ENCODE results near the gene GLB1L2.

The GLB1L2 gene

DNA sequence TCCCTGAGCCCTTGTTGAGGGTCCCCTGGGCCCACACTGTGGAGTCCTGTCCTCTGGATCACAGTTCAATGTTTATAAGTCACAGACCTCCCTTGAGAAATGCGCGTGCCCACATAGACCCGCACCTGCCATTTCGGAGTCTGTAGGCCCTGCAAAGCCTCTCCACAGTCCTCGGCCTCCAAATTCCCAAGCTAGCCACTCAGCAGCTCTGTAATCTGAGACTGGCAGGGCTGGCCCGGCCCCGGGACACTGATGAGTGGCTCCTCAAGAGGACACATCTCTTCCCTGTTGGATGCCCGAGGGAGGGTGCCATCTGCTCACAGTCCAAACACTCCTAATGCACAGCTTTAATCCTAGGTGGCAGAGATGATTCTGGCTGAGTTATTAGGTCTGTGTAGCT, 41.2 kb downstream of the GLB1L2 start:
- Histone ChIP-seq H3K9ac (ENCODE audit: low read length) (no peak overlapping the region), H3K79me2 (ENCODE audit: insufficient read depth, low read length) (no peaks in the 10 kb centered on the region), H3F3A (ENCODE audit: insufficient read depth, low read length) (no peaks in the 10 kb centered on the region), H4K20me1 (ENCODE audit: insufficient read depth, low read length) (no peaks in the 10 kb centered on the region), H3K4me2 (ENCODE audit: low read length) (no peak overlapping the region), H3K27ac (ENCODE audit: low read depth, low read length, poor library complexity, severe bottlenecking) (no peak overlapping the region), H3K27me3 (ENCODE audit: insufficient read depth, low read length) (no peaks in the 10 kb centered on the region), H3K4me1 (ENCODE audit: insufficient read depth, low read length, severe bottlenecking) (no peaks in the 10 kb centered on the region), H3K4me3 (ENCODE audit: low read depth, low read length, poor library complexity, severe bottlenecking) (no peak overlapping the region), H3K36me3 (ENCODE audit: insufficient read depth, low read length) (no peaks in the 10 kb centered on the region), H2AFZ (ENCODE audit: low read length) (no peak overlapping the region), H3K9me2 (ENCODE audit: low read depth, low read length) (no peaks in the 10 kb centered on the region), H3K9me3 (ENCODE audit: low read length) (no peaks in the 10 kb centered on the region)
- no peak for TF ChIP-seq EZH2 (IDR thresholded peaks at IDR 0.05; ENCODE audit: borderline replicate concordance, low read length)
- TF ChIP-seq, protein P1, sequence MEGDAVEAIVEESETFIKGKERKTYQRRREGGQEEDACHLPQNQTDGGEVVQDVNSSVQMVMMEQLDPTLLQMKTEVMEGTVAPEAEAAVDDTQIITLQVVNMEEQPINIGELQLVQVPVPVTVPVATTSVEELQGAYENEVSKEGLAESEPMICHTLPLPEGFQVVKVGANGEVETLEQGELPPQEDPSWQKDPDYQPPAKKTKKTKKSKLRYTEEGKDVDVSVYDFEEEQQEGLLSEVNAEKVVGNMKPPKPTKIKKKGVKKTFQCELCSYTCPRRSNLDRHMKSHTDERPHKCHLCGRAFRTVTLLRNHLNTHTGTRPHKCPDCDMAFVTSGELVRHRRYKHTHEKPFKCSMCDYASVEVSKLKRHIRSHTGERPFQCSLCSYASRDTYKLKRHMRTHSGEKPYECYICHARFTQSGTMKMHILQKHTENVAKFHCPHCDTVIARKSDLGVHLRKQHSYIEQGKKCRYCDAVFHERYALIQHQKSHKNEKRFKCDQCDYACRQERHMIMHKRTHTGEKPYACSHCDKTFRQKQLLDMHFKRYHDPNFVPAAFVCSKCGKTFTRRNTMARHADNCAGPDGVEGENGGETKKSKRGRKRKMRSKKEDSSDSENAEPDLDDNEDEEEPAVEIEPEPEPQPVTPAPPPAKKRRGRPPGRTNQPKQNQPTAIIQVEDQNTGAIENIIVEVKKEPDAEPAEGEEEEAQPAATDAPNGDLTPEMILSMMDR (IDR thresholded peaks at IDR 0.05; ENCODE audit: low read length), result no peak

DNA sequence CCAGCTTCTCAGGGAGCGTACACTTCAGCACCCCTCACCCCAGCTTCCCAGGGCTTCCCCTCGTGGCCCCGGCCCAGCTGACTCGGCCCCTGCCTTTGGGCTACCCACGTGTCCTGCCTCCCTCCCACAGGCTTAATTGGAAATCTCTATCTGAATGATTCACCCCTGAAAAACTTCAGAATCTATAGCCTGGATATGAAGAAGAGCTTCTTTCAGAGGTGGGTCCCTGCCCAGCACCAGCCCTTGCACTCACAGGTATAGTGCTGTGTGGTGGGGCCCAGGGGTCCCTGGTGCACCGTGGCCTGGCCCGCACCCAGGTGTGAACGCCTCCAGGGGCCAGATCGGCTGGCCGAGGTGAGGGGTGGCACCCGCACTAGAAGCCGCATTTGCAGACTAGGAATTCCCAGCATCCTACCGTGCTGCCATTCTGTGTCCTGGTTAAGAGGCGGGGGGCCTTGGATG, 41.8 kb downstream of the GLB1L2 start:
- Histone ChIP-seq H3K4me1 (ENCODE audit: insufficient read depth, low read length, severe bottlenecking) (no peaks in the 10 kb centered on the region), H3K9me3 (ENCODE audit: low read length) (no peaks in the 10 kb centered on the region), H3K27ac (ENCODE audit: low read depth, low read length, poor library complexity, severe bottlenecking) (no peak overlapping the region), H3F3A (ENCODE audit: insufficient read depth, low read length) (no peaks in the 10 kb centered on the region), H3K4me2 (ENCODE audit: low read length) (no peak overlapping the region), H3K4me3 (ENCODE audit: low read depth, low read length, poor library complexity, severe bottlenecking) (no peak overlapping the region), H3K79me2 (ENCODE audit: insufficient read depth, low read length) (no peaks in the 10 kb centered on the region), H4K20me1 (ENCODE audit: insufficient read depth, low read length) (no peaks in the 10 kb centered on the region), H3K27me3 (ENCODE audit: insufficient read depth, low read length) (no peaks in the 10 kb centered on the region), H3K9ac (ENCODE audit: low read length) (no peak overlapping the region), H2AFZ (ENCODE audit: low read length) (no peak overlapping the region), H3K9me2 (ENCODE audit: low read depth, low read length) (no peaks in the 10 kb centered on the region), H3K36me3 (ENCODE audit: insufficient read depth, low read length) (no peaks in the 10 kb centered on the region)
- TF ChIP-seq, protein P1 (IDR thresholded peaks at IDR 0.05; ENCODE audit: low read length), result no peak
- TF ChIP-seq EZH2 (IDR thresholded peaks at IDR 0.05; ENCODE audit: borderline replicate concordance, low read length), result no peak

DNA sequence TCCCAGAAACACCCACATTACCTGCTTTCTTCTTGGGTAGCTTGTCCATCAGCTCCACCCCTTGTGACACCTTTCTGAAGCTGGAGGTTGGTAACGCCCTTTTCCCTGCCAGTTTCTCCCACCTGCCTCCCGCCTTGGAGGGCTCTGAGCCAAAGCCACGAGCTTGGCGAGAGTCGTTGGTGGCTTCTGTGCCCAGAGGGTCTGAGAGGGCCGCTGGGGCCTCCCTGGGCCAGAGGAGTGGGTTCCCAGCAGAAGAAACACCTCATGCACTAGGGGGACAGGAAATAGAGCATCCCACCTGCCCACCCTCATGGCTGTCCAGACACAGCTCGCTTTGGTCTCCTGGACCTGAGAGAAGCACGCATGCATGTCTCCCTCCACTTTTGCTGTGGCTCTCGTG, 42.4 kb downstream of the GLB1L2 start:
- Histone ChIP-seq H3K9me3 (ENCODE audit: low read length) (no peaks in the 10 kb centered on the region), H3K79me2 (ENCODE audit: insufficient read depth, low read length) (no peaks in the 10 kb centered on the region), H3K36me3 (ENCODE audit: insufficient read depth, low read length) (no peaks in the 10 kb centered on the region), H3K4me3 (ENCODE audit: low read depth, low read length, poor library complexity, severe bottlenecking) (no peak overlapping the region), H3K4me1 (ENCODE audit: insufficient read depth, low read length, severe bottlenecking) (no peaks in the 10 kb centered on the region), H3F3A (ENCODE audit: insufficient read depth, low read length) (no peaks in the 10 kb centered on the region), H3K27ac (ENCODE audit: low read depth, low read length, poor library complexity, severe bottlenecking) (no peak overlapping the region), H3K27me3 (ENCODE audit: insufficient read depth, low read length) (no peaks in the 10 kb centered on the region), H4K20me1 (ENCODE audit: insufficient read depth, low read length) (no peaks in the 10 kb centered on the region), H3K9ac (ENCODE audit: low read length) (no peak overlapping the region), H2AFZ (ENCODE audit: low read length) (no peak overlapping the region), H3K4me2 (ENCODE audit: low read length) (no peak overlapping the region), H3K9me2 (ENCODE audit: low read depth, low read length) (no peaks in the 10 kb centered on the region)
- TF ChIP-seq EZH2 (IDR thresholded peaks at IDR 0.05; ENCODE audit: borderline replicate concordance, low read length), result no peak
- TF ChIP-seq, protein P1 (IDR thresholded peaks at IDR 0.05; ENCODE audit: low read length), result no peak
